ENCODE results near the gene RUNX1. TPM values are rescaled to one million over a fixed set of nuclear protein-coding genes. Genes with fewer than 3 reads are reported as not detected.
A peak's percentile ranks its signal among the peaks of the same experiment; 100 is the strongest.

The RUNX1 gene
- total and polyA plus RNA-seq, 2 of the 13 experiments (the other 11 are each of a cell fraction or from before 2014, with no cell fraction given), result 5.4 to 6.4 TPM

GRCh38 chr21:34836103-34836932 lies 212.8 kb downstream of the RUNX1 start (continued):
- peak; percentile 77 for TF ChIP-seq ESRRA (CRISPR knock-in tag; IDR thresholded peaks at IDR 0.05; ENCODE audit: low read depth)
- peak; percentile 76; the same call in 1 of the 3 replicates for TF ChIP-seq MXI1 (IDR thresholded peaks at IDR 0.05; ENCODE audit: borderline replicate concordance, low read depth, low read length)
- TF ChIP-seq TFDP1 (CRISPR knock-in tag; IDR thresholded peaks at IDR 0.05; ENCODE audit: borderline replicate concordance), result no peak
- TF ChIP-seq FOSL2 (CRISPR knock-in tag; IDR thresholded peaks at IDR 0.05), result peak; percentile 94
- TF ChIP-seq ZNF770 (CRISPR knock-in tag; IDR thresholded peaks at IDR 0.05), result no peak
- TF ChIP-seq TRIM24 (CRISPR knock-in tag; IDR thresholded peaks at IDR 0.05), result no peak
- TF ChIP-seq ZNF557 (CRISPR knock-in tag; IDR thresholded peaks at IDR 0.05), result no peak
- no peak for TF ChIP-seq CHCHD3 (CRISPR knock-in tag; IDR thresholded peaks at IDR 0.05)
- no peak for TF ChIP-seq MXD3 (CRISPR knock-in tag; IDR thresholded peaks at IDR 0.05)
- TF ChIP-seq MNT (IDR thresholded peaks at IDR 0.05), result no peak
- TF ChIP-seq CBX5 (CRISPR knock-in tag; IDR thresholded peaks at IDR 0.05; ENCODE audit: borderline replicate concordance), result no peak; the same call in 1 of the 2 replicates
- peak; percentile 42; the same call in 1 of the 2 replicates for TF ChIP-seq ZHX2 (IDR thresholded peaks at IDR 0.05; ENCODE audit: low read depth)
- TF ChIP-seq ZHX2 (CRISPR knock-in tag; IDR thresholded peaks at IDR 0.05; ENCODE audit: borderline replicate concordance), result no peak
- TF ChIP-seq ATF2 (CRISPR knock-in tag; IDR thresholded peaks at IDR 0.05), result peak; percentile 50

All from HepG2 (cell line).